Measurements from ENCODE around the gene AXL.
"Not testable (repeated sequence)": the region's sequence is repeated elsewhere in the genome, so short reads cannot be mapped to it uniquely, and the experiment has no call there.

Gene AXL

DNA sequence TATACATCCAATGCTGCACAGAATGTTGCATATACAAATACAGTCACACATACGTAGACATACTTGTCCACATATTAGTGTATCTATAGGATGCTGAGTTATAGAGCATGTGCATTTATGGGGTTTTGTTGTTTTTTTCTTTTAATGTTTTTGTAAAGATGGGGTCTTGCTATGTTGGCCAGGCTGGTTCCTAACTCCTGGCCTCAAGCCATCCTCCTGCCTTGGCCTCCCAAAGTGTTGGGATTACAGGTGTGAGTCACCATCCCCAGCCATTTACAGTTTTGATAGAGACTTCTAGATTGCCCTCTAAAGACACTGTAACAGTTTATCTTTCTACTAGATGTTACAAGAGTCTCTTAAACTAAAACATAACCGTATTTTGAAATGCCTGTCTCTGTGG is 59.5 kb downstream of the AXL start:
- in situ Hi-C loops (cut with MboI; ENCODE audit: low pct_unique_long_range_greater_than_20kb, low sequenced_read_pairs, unreplicated experiment), result no loop called here
- TF ChIP-seq, protein P1, sequence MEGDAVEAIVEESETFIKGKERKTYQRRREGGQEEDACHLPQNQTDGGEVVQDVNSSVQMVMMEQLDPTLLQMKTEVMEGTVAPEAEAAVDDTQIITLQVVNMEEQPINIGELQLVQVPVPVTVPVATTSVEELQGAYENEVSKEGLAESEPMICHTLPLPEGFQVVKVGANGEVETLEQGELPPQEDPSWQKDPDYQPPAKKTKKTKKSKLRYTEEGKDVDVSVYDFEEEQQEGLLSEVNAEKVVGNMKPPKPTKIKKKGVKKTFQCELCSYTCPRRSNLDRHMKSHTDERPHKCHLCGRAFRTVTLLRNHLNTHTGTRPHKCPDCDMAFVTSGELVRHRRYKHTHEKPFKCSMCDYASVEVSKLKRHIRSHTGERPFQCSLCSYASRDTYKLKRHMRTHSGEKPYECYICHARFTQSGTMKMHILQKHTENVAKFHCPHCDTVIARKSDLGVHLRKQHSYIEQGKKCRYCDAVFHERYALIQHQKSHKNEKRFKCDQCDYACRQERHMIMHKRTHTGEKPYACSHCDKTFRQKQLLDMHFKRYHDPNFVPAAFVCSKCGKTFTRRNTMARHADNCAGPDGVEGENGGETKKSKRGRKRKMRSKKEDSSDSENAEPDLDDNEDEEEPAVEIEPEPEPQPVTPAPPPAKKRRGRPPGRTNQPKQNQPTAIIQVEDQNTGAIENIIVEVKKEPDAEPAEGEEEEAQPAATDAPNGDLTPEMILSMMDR (IDR thresholded peaks at IDR 0.05; ENCODE audit: extremely low read depth, insufficient read depth, missing control alignments), result no peak
- DNase-seq (ENCODE audit: low spot score), result no peak

GRCh38 chr19:41288673-41289530 is 69.9 kb downstream of the AXL start:
- DNase-seq (ENCODE audit: low spot score), result no peak
- in situ Hi-C loops (cut with MboI; ENCODE audit: low pct_unique_long_range_greater_than_20kb, low sequenced_read_pairs, unreplicated experiment), result no loop called here
- TF ChIP-seq, protein P1 (IDR thresholded peaks at IDR 0.05; ENCODE audit: extremely low read depth, insufficient read depth, missing control alignments), result no peak

DNA sequence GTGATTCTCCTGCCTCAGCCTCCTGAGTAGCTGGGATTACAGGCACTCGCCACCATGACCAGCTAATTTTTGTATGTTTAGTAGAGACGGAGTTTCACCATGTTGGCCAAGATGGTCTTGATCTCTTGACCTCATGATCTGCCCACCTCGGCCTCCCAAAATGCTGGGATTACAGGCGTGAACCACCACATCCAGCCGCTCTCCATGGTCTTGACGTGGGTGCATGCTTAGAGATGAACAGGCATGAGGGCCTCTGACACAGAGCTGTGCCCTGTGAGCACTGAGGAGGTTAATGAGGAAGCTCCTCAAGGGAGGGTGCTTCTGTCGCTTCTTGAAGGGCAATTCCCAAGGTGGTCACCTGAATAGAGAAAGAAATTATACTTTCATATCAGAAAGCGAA is 70.8 kb downstream of the AXL start:
- in situ Hi-C loops (cut with MboI; ENCODE audit: low pct_unique_long_range_greater_than_20kb, low sequenced_read_pairs, unreplicated experiment), result not testable (repeated sequence)

GRCh38 chr19:41294393-41294792 is 75.4 kb downstream of the AXL start:
- TF ChIP-seq, protein P1 (IDR thresholded peaks at IDR 0.05; ENCODE audit: extremely low read depth, insufficient read depth, missing control alignments), result no peak
- DNase-seq (ENCODE audit: low spot score), result no peak
- in situ Hi-C loops (cut with MboI; ENCODE audit: low pct_unique_long_range_greater_than_20kb, low sequenced_read_pairs, unreplicated experiment), result no loop called here

More for the DNA sequence above, 70.8 kb downstream of the AXL start:
- not testable (repeated sequence) for DNase-seq (ENCODE audit: low spot score)

GRCh38 chr19:41295499-41295898 is 76.5 kb downstream of the AXL start:
- in situ Hi-C loops (cut with MboI; ENCODE audit: low pct_unique_long_range_greater_than_20kb, low sequenced_read_pairs, unreplicated experiment), result no loop called here
- TF ChIP-seq, protein P1 (IDR thresholded peaks at IDR 0.05; ENCODE audit: extremely low read depth, insufficient read depth, missing control alignments), result no peak
- DNase-seq (ENCODE audit: low spot score), result no peak

DNA sequence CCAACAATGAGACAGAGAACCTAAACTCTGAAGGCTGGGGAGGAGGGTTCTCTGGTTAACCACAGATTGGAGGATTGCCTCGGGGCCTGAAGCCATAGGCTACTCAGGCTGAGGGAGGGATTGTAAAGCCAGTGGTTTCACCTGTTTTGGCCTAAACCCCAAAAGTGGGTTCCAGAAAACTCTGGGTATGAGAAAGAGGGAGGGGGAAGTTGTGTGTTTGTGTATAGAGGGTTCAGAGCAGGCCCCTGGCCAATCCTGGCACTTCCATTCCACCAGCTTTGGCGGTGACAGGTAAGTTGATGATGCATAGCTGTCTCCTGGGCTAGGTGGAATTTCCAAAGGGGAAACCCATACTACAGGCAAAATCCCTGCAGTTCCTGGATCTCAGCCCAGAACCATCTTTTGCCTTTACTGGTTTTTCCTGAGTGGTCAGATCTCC is 77.4 kb downstream of the AXL start:
- in situ Hi-C loops (cut with MboI; ENCODE audit: low pct_unique_long_range_greater_than_20kb, low sequenced_read_pairs, unreplicated experiment), result no loop called here
- DNase-seq (ENCODE audit: low spot score), result no peak
- TF ChIP-seq, protein P1 (IDR thresholded peaks at IDR 0.05; ENCODE audit: extremely low read depth, insufficient read depth, missing control alignments), result no peak

- peak; percentile 90 for DNase-seq (ENCODE audit: low spot score)
- TF ChIP-seq, protein P1 (IDR thresholded peaks at IDR 0.05; ENCODE audit: extremely low read depth, insufficient read depth, missing control alignments), result peak; percentile 28
- in situ Hi-C loops (cut with MboI; ENCODE audit: low pct_unique_long_range_greater_than_20kb, low sequenced_read_pairs, unreplicated experiment), result no loop called here
Observed at GRCh38 chr19:41297628-41298347, 78.8 kb downstream of the AXL start.
